DOHH2 (cell line): ENCODE measurements around the gene NEUROD6.

Experiments
- EZH2phosphoT487 ChIP-seq: fragments of 200-600 bp; sonication (generic); IDR thresholded peaks from 2 replicates; pipeline ENCODE4 v1.6.1; 2017; ENCODE audit warnings: borderline replicate concordance, mild to moderate bottlenecking, antibody characterized with exemption, low read length, moderate library complexity, mixed read lengths
- TF ChIP-seq, protein P1 (sequence below): fragments of 200-600 bp; sonication (generic); IDR thresholded peaks from one replicate; pipeline ENCODE4 v1.5.1; 2014; ENCODE audit warnings: antibody characterized with exemption, mild to moderate bottlenecking, low read depth, low read length; ENCODE audit not compliant: poor library complexity, severe bottlenecking

DNA sequence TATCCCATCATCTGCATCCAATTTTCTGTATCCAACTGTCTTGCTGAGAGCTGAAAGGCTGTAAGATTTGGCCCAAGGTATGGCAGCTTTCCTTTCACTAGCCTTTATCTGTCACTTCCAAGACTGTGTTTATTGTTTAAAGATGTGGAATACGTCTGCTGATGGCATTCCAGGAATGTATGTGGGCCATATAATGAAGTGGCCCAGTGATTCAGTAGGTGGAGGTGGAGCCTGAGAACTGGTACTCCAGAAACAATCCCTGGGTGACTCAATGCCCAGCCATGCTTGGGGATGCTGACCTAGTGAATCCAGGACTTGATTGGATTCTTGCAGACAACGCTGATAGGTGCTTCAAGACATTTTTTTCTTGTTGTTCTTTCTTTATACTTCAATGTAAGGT, 13.5 kb downstream of the NEUROD6 start:
- TF ChIP-seq, protein P1, sequence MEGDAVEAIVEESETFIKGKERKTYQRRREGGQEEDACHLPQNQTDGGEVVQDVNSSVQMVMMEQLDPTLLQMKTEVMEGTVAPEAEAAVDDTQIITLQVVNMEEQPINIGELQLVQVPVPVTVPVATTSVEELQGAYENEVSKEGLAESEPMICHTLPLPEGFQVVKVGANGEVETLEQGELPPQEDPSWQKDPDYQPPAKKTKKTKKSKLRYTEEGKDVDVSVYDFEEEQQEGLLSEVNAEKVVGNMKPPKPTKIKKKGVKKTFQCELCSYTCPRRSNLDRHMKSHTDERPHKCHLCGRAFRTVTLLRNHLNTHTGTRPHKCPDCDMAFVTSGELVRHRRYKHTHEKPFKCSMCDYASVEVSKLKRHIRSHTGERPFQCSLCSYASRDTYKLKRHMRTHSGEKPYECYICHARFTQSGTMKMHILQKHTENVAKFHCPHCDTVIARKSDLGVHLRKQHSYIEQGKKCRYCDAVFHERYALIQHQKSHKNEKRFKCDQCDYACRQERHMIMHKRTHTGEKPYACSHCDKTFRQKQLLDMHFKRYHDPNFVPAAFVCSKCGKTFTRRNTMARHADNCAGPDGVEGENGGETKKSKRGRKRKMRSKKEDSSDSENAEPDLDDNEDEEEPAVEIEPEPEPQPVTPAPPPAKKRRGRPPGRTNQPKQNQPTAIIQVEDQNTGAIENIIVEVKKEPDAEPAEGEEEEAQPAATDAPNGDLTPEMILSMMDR: no peak
- no peak for TF ChIP-seq EZH2phosphoT487
